CD14-positive monocyte (primary cell): ENCODE results near the gene IRF2BP2. TPM values are rescaled to one million over a fixed set of nuclear protein-coding genes. Genes with fewer than 3 reads are reported as not detected.

Experiments used
- DNase-seq, 3 donors: peaks; one replicate each; pipeline ENCODE4 v3.0.0-alpha.2; 2011 to 2022
- H2AFZ ChIP-seq: 2 replicates; pipeline ENCODE4 v1.6.0; 2012; ENCODE audit warnings: mild to moderate bottlenecking, low read depth, low read length, inconsistent platforms; ENCODE audit not compliant: insufficient read depth, poor library complexity, severe bottlenecking
- H3K27ac ChIP-seq, 2 donors: 1 replicate in 1 of 2; 2 replicates in 1 of 2; pipeline ENCODE4 v1.5.1; 2012 to 2013; ENCODE audit warnings: low read length in 2 of 2, control low read depth in 1 of 2, inconsistent platforms in 1 of 2, low read depth in 1 of 2, mild to moderate bottlenecking in 1 of 2
- H3K27me3 ChIP-seq, 2 donors: one replicate each; pipeline versions ENCODE4 v1.6.0 to v1.6.1; 2011 to 2013; ENCODE audit warnings: low read length in 2 of 2; ENCODE audit not compliant: control insufficient read depth in 2 of 2, insufficient read depth in 2 of 2
- H3K36me3 ChIP-seq, 2 donors: replicated peaks in 1 of 2; 1 replicate in 1 of 2; 2 replicates in 1 of 2; pipeline versions ENCODE4 v1.5.1 to v1.6.1; 2012 to 2013; ENCODE audit warnings: low read length in 2 of 2, control low read depth in 1 of 2, inconsistent platforms in 1 of 2, mild to moderate bottlenecking in 1 of 2; ENCODE audit not compliant: insufficient read depth in 2 of 2, control insufficient read depth in 1 of 2
- H3K4me1 ChIP-seq, 2 donors: 1 replicate in 1 of 2; 2 replicates in 1 of 2; pipeline versions ENCODE4 v1.5.1 to v1.6.1; 2012 to 2013; ENCODE audit warnings: low read length in 2 of 2, control low read depth in 1 of 2, inconsistent platforms in 1 of 2, mild to moderate bottlenecking in 1 of 2, moderate library complexity in 1 of 2; ENCODE audit not compliant: insufficient read depth in 2 of 2, control insufficient read depth in 1 of 2
- H3K4me2 ChIP-seq: replicated peaks from 2 replicates; pipeline ENCODE3; 2012; ENCODE audit warnings: low read length, moderate library complexity, mild to moderate bottlenecking; ENCODE audit not compliant: poor library complexity, severe bottlenecking; ENCODE audit errors: extremely low read depth
- H3K4me3 ChIP-seq, 3 experiments: fragments of 200-600 bp in 1 of 3; sonication (generic) in 1 of 3; replicated peaks in 1 of 3; 1 replicate in 2 of 3; 2 replicates in 1 of 3; pipeline ENCODE4 v1.5.1; 2011 to 2013; ENCODE audit warnings: low read length in 3 of 3, mild to moderate bottlenecking in 3 of 3, control low read depth in 2 of 3, low read depth in 2 of 3, inconsistent platforms in 1 of 3, moderate library complexity in 1 of 3
- H3K79me2 ChIP-seq: 2 replicates; pipeline ENCODE4 v1.6.0; 2012; ENCODE audit warnings: mild to moderate bottlenecking, control low read depth, inconsistent platforms, low read length, moderate library complexity; ENCODE audit not compliant: insufficient read depth
- H3K9ac ChIP-seq: 2 replicates; pipeline ENCODE4 v1.6.0; 2017; ENCODE audit warnings: low read length, mild to moderate bottlenecking; ENCODE audit not compliant: insufficient read depth, poor library complexity, severe bottlenecking
- H3K9me3 ChIP-seq, 2 donors: replicated peaks in 1 of 2; 1 replicate in 1 of 2; 2 replicates in 1 of 2; pipeline versions ENCODE4 v1.5.1 to v1.6.1; 2012 to 2013; ENCODE audit warnings: low read length in 2 of 2, control low read depth in 1 of 2; ENCODE audit not compliant: control insufficient read depth in 1 of 2, insufficient read depth in 1 of 2
- H4K20me1 ChIP-seq: 2 replicates; pipeline ENCODE4 v1.6.0; 2012; ENCODE audit warnings: mild to moderate bottlenecking, low read length, control low read depth, moderate library complexity; ENCODE audit not compliant: insufficient read depth
- H3K27ac Mint-ChIP-seq, 7 donors: one replicate each; pipeline ENCODE4 v1.8.0; 2020; ENCODE audit warnings: mild to moderate bottlenecking in 7 of 7, mixed read lengths in 7 of 7, moderate library complexity in 6 of 7, inconsistent platforms in 2 of 7
- H3K27me3 Mint-ChIP-seq, 3 donors: one replicate each; pipeline ENCODE4 v1.8.0; 2021 to 2022; ENCODE audit warnings: low read depth in 3 of 3, mild to moderate bottlenecking in 3 of 3, mixed read lengths in 3 of 3, moderate library complexity in 3 of 3, inconsistent platforms in 1 of 3
- H3K36me3 Mint-ChIP-seq, 2 donors: one replicate each; pipeline ENCODE4 v1.8.0; 2020; ENCODE audit warnings: mixed read lengths in 2 of 2, inconsistent platforms in 1 of 2, mild to moderate bottlenecking in 1 of 2
- H3K4me1 Mint-ChIP-seq: one replicate; pipeline ENCODE4 v1.8.0; 2020; ENCODE audit warnings: mild to moderate bottlenecking, mixed read lengths
- H3K4me3 Mint-ChIP-seq, 2 donors: one replicate each; pipeline ENCODE4 v1.8.0; 2020; ENCODE audit warnings: mild to moderate bottlenecking in 2 of 2, mixed read lengths in 2 of 2, moderate library complexity in 1 of 2
- H3K9me3 Mint-ChIP-seq, 7 donors: one replicate each; pipeline ENCODE4 v1.8.0; 2020 to 2022; ENCODE audit warnings: mixed read lengths in 7 of 7, mild to moderate bottlenecking in 6 of 7, moderate library complexity in 6 of 7, inconsistent platforms in 2 of 7
- CTCF ChIP-seq: fragments of 200-600 bp; IDR thresholded peaks from one replicate; pipeline ENCODE4 v1.8.0; 2022; ENCODE audit warnings: antibody characterized with exemption, mild to moderate bottlenecking
- WGBS: methylation state at CpG from one replicate; pipeline ENCODE4 v1.1.5; 2013; ENCODE audit warnings: missing lambda C conversion rate; ENCODE audit not compliant: insufficient coverage; 5-methylcytosine and 5-hydroxymethylcytosine counted together
- intact Hi-C, 2 donors: fragments of 100-400 bp; cut with micrococcal nuclease; formaldehyde crosslinking; loops; one replicate each; pipeline versions ENCODE4 v1.15.0 to v1.15.1; 2023
- polyA plus RNA-seq, 3 donors: library from polyadenylated mRNA; depleted of rRNA in 1 of 3; unstranded in 2 of 3; stranded (reverse) in 1 of 3; fragments of 300-500 nt in 2 of 3; fragments of >200 nt in 1 of 3; fragmentation: Illumina TruSeq in 2 of 3; gene quantifications; 1 replicate in 2 of 3; 2 replicates in 1 of 3; pipeline ENCODE4 v1.2.3, GENCODE V29; 2012 to 2021

IRF2BP2 gene
- polyA plus RNA-seq, 3 donors: 22.4 to 656 (median 22.6) TPM

GRCh38 chr1:234614081-234614489 lies 4.1 kb upstream of the IRF2BP2 start:
- DNase-seq: no peak
- peak overlapping the region; percentile 92 for H3K9ac ChIP-seq
- H3K27me3 Mint-ChIP-seq: no peaks in the 10 kb centered on the region
- H3K9me3 ChIP-seq: no peaks in the 10 kb centered on the region
- peak overlapping the region; percentile 96 to 98 for H3K27ac ChIP-seq
- H3K36me3 Mint-ChIP-seq: no peaks in the 10 kb centered on the region
- peak overlapping the region; percentile 77 for H3K4me2 ChIP-seq
- H3K36me3 ChIP-seq: no peaks in the 10 kb centered on the region
- intact Hi-C loops: loop anchor here (5.0 kb wide), 7 partner anchors 43 to 463 kb away; no protein-coding TSS in a partner anchor
- peak overlapping the region in 1 of 3 experiments; percentile 77 for H3K4me3 ChIP-seq
- no peaks in the 10 kb centered on the region for H3K27me3 ChIP-seq
- H2AFZ ChIP-seq: no peak overlapping the region
- H3K4me1 Mint-ChIP-seq: peaks cover 55% of the 10 kb centered on the region
- H3K27ac Mint-ChIP-seq: peak overlapping the region; percentile 99 to 100 (median 100)
- H3K79me2 ChIP-seq: peaks cover 3% of the 10 kb centered on the region
- peak overlapping the region in 1 of 2 donors; percentile 84 for H3K4me3 Mint-ChIP-seq
- no peak for TF ChIP-seq CTCF
- 60% methylated on average over 1 of the region's 2 CpGs for WGBS
- no peaks in the 10 kb centered on the region for H4K20me1 ChIP-seq
- peaks cover 51 to 71% of the 10 kb centered on the region in 2 donors for H3K4me1 ChIP-seq
- no peaks in the 10 kb centered on the region for H3K9me3 Mint-ChIP-seq

- no peak for TF ChIP-seq CTCF
- H3K9ac ChIP-seq: peak overlapping the region; percentile 92
- H3K27ac Mint-ChIP-seq: peak overlapping the region; percentile 99 to 100 (median 100)
- H3K4me3 ChIP-seq: peak overlapping the region; percentile 30 to 84 (median 77)
- H3K4me3 Mint-ChIP-seq: peak overlapping the region; percentile 84 to 91
- H2AFZ ChIP-seq: no peak overlapping the region
- intact Hi-C loops: loop anchor here (2.0 to 5.0 kb wide), 9 partner anchors 44 to 464 kb away; no protein-coding TSS in a partner anchor
- no peaks in the 10 kb centered on the region for H3K36me3 ChIP-seq
- H3K4me1 Mint-ChIP-seq: peaks cover 48% of the 10 kb centered on the region
- H3K36me3 Mint-ChIP-seq: peaks cover under 1% of the 10 kb centered on the region in 2 donors
- H3K79me2 ChIP-seq: peaks cover 10% of the 10 kb centered on the region
- no peaks in the 10 kb centered on the region for H3K27me3 ChIP-seq
- peak overlapping the region; percentile 96 to 98 for H3K27ac ChIP-seq
- DNase-seq: peak; percentile 75 to 88 (median 84)
- H3K9me3 ChIP-seq: no peaks in the 10 kb centered on the region
- peak overlapping the region; percentile 77 for H3K4me2 ChIP-seq
- 2% methylated on average over 8 of the region's 12 CpGs for WGBS
- H3K4me1 ChIP-seq: peaks cover 45 to 63% of the 10 kb centered on the region in 2 donors
- no peaks in the 10 kb centered on the region for H3K27me3 Mint-ChIP-seq
- H4K20me1 ChIP-seq: no peaks in the 10 kb centered on the region
- peaks cover 0 to 1% (median 0%) of the 10 kb centered on the region in 7 donors for H3K9me3 Mint-ChIP-seq
Measured at GRCh38 chr1:234613128-234613875, 3.3 kb upstream of the IRF2BP2 start.
